RWPE1 (cell line): Measurements from ENCODE around the gene KBTBD4.

Experiments
- CTCF ChIA-PET: fragments of 350-600 bp; sonication (Branson Sonifier 250); formaldehyde crosslinking; extraction: SDS; loops from one replicate; lab custom pipeline; 2021; lab: Yijun Ruan, JAX
- POLR2A ChIA-PET: fragments of 400-600 bp; formaldehyde crosslinking; extraction: SDS; loops from one replicate; lab custom pipeline; 2020; ENCODE audit warnings: antibody characterized with exemption; ENCODE audit not compliant: low non-redundant PET; lab: Yijun Ruan, JAX
- DNase-seq: peaks from one replicate; pipeline ENCODE4 v3.0.0; 2012; ENCODE audit warnings: low spot score
- H3K27ac ChIP-seq: fragments of 450-650 bp; 2 replicates; pipeline ENCODE4 v1.5.1; 2017
- TF ChIP-seq, protein P1 (sequence below): fragments of 450-650 bp; conservative IDR thresholded peaks from 2 replicates; pipeline ENCODE4 v1.5.1; 2017; ENCODE audit warnings: low read depth, mild to moderate bottlenecking

Gene KBTBD4

DNA sequence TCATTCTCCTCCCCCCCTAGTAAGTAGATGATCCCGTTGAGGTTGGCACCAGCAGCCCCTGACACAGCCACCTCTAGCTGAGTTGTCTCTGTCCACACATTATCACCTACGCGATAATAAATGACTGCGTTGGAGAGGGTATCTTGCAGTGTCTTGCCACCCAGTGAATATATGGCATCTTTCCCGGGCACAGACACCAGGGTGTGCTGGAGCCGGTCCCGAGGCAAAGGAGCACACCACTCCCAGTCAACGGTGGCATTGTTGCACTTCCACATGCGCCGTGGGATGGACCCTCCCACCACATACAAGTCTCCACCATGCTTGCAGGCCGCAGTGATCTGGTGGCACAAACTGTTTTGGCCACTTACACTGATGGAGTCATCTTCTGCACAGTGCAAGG, 5.4 kb downstream of the KBTBD4 start:
- no peak for DNase-seq
- CTCF ChIA-PET: no interaction called here
- TF ChIP-seq, protein P1, sequence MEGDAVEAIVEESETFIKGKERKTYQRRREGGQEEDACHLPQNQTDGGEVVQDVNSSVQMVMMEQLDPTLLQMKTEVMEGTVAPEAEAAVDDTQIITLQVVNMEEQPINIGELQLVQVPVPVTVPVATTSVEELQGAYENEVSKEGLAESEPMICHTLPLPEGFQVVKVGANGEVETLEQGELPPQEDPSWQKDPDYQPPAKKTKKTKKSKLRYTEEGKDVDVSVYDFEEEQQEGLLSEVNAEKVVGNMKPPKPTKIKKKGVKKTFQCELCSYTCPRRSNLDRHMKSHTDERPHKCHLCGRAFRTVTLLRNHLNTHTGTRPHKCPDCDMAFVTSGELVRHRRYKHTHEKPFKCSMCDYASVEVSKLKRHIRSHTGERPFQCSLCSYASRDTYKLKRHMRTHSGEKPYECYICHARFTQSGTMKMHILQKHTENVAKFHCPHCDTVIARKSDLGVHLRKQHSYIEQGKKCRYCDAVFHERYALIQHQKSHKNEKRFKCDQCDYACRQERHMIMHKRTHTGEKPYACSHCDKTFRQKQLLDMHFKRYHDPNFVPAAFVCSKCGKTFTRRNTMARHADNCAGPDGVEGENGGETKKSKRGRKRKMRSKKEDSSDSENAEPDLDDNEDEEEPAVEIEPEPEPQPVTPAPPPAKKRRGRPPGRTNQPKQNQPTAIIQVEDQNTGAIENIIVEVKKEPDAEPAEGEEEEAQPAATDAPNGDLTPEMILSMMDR: no peak
- H3K27ac ChIP-seq: peak overlapping the region; percentile 53
- POLR2A ChIA-PET: no interaction called here

DNA sequence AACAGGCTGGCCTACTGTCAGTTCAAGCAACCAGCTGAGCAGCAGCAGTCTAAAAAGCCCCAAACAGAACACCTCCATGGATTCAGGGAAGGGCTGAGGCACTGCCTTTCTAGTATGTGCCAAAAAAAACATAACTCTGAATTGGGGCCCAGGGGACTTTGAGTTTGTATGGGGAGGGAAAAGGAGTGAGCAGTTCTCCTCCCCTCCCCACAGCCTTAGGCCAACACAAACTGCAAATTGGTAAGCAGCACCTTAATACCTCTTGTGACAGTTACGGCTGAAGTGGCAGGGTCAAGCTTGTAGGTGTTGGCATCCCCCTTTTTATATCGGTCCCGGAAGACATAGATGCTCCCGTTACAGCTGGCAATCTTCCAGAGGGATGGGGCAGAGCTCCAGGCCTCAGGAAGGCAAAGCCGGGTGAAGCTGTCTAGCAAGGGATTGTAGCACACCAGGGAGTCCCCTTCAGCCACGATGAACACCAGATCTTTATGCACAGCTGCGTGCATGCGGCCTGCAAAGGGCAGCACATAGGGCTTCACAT, 6.0 kb downstream of the KBTBD4 start:
- POLR2A ChIA-PET: no interaction called here

DNA sequence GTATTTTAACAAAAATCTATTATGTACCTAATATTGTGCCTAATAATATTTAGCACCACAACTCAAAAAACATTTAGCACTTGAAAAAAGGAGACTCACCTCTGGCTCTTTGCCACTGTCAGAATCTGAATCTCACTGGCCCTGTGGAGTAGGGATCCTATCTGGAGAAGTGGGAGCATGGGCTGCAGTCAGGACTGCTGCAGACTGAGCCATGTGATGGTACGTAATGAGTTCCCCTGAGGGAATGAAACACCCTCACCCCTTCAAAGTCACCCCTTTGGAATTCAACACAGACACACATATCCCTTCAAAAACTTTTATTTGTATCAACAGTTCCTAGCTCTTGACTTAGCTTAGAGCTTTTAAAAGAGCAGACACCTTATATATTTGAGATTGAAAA, 6.9 kb downstream of the KBTBD4 start:
- no peak for DNase-seq
- TF ChIP-seq, protein P1: no peak
- CTCF ChIA-PET: no interaction called here

More for the DNA sequence above, 6.0 kb downstream of the KBTBD4 start:
- TF ChIP-seq, protein P1: no peak
- no peak for DNase-seq
- peak overlapping the region; percentile 53 for H3K27ac ChIP-seq
- CTCF ChIA-PET: no interaction called here

DNA sequence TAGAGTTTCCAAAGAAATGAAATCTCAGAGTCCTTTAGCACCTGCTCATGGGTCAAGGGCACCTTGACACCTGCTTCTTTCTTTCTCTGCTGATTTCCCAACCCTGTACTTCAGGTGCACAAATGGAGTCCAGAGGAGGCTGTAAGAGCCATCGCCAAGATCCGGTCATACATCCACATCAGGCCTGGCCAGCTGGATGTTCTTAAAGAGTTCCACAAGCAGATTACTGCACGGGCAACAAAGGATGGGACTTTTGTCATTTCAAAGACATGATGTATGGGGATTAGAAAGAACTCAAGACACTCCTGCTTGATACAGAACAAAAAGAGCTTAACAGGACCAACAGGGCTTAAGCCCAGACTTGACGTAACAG, 7.4 kb downstream of the KBTBD4 start:
- DNase-seq: no peak
- POLR2A ChIA-PET: no interaction called here
- CTCF ChIA-PET: interaction anchor here (0.5 kb wide), 1 partner anchor 40 kb away, joined by 4 read pairs; no protein-coding TSS in a partner anchor
- TF ChIP-seq, protein P1: no peak
- H3K27ac ChIP-seq: no peak overlapping the region

More for the DNA sequence above, 6.9 kb downstream of the KBTBD4 start:
- no peak overlapping the region for H3K27ac ChIP-seq
- POLR2A ChIA-PET: no interaction called here

DNA sequence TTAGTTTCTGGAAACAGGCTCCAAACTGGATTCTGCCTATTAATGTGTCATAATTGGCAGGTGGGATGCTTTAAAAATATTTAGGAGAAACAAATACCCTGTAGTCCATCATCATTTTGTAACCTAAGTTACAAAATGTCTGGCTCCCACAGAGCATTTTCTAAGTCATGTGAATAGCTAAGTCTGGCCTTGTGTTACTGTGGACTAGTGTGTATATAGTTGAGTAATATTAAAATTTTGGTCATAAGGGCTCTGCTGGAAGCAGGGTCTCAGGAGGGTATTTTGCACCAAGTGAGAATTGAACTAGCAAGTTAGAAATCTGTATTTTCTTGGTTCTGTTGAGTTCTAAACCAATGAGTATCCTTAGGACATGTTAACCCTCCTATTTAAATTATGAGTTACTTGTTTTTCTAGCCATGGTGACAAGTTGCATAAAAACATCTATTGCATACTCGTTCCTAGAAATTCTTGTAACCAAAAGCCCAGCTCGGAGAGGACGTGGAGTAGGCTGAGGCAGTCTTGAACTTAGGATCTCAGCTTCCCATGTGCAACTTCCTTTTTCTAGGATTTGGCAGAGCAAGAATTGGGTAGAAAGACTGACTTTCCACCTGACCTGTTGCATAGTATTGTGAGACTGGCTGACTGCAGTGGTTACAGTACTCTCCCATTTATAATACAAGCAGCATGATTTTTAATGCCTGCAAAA, 8.0 kb downstream of the KBTBD4 start:
- DNase-seq: no peak
- TF ChIP-seq, protein P1: no peak
- CTCF ChIA-PET: interaction anchor here (0.5 kb wide), 1 partner anchor 41 kb away, joined by 4 read pairs; no protein-coding TSS in a partner anchor
- no peak overlapping the region for H3K27ac ChIP-seq
- POLR2A ChIA-PET: no interaction called here

DNA sequence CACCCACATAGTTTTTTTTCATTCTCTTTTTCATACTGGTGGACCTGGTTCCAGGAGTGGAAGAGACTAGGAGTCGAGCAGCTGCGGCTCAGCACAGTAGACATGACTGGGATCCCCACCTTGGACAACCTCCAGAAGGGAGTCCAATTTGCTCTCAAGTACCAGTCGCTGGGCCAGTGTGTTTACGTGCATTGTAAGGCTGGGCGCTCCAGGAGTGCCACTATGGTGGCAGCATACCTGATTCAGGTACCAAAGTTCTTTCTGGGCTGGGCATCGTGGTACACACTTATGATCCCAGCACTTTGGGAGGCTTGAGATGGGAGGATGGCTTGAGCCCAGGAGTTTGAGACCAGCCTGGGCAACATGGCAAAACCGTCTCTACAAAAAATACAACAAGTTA, 9.1 kb downstream of the KBTBD4 start:
- DNase-seq: no peak
- H3K27ac ChIP-seq: no peak overlapping the region
- ChIA-PET CTCF (interaction anchor here (0.6 to 0.7 kb wide), 2 partner anchors 99 to 376 kb away, joined by 3 to 4 read pairs; no protein-coding TSS in a partner anchor), POLR2A (no interaction called here)
- TF ChIP-seq, protein P1: no peak
